HG03175 (cell line): Measurements from ENCODE around the gene MGLL.

ENCODE experiments used
- ATAC-seq: cut with Tn5 transposase; IDR thresholded peaks from one replicate; pipeline ENCODE4 v1.9.1; 2021; ENCODE audit warnings: mild to moderate bottlenecking, moderate library complexity; ENCODE audit not compliant: unreplicated experiment

The MGLL gene

DNA sequence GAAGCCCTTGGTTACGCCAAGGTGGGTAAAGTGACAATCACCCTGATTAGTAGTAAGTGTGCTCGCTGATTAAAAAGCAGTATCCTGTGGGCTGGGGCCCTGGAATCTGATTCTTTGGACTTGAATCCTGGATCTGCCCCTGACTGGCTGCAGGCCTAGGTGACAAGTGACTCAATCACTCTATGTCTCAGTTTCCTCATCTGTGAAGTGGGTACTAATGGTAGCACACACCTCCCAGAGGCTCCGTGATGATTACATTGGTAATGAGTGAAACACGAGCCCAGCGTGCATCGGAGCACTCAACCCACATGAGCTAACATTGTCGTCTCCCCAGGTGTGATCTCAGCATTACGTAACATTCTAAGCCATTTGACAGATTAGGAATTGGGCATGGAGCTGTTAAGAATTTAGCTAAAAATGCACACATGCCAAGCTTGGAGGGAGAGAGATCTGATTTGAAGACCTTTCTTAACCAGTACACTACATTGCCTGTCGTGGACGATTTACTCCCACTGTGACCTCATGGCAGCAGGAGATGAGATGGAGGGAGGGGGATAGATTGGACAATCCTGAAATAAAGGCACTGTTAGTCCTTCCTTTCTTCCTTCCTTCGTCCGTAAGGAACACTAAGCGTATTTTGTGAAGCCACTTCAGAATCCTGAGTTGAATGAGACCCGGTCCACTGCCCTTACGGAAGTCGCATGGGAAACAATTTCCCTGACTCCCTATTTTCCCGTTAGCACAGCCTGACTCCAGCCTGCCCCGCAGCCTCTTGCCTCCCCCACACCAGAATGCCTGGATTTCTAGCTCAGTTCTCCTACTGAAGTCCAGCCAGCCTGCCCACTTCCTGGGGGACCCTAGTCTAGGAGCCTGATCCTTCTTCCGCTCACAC, 32.1 kb downstream of the MGLL start:
- ATAC-seq = no peak

DNA sequence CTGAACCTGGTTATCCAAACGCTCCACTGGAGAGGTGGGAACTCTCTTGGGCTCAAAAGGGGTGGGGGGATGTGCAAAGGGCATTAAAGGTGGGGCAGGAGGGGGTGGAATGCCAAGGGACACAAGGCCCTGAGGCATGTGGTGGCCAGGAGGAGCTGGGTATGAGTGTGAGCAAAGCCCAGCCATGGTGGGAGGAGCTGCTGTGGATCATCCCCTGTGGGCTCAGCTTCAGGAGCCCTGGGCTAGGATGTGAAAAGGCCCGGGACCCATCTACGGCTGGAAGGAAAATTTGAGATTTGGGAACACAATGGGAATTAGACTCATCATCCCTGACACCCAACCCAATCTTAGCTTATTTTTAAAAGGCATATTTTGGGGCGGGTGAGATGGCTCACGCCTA, 33.3 kb downstream of the MGLL start:
- no peak for ATAC-seq

DNA sequence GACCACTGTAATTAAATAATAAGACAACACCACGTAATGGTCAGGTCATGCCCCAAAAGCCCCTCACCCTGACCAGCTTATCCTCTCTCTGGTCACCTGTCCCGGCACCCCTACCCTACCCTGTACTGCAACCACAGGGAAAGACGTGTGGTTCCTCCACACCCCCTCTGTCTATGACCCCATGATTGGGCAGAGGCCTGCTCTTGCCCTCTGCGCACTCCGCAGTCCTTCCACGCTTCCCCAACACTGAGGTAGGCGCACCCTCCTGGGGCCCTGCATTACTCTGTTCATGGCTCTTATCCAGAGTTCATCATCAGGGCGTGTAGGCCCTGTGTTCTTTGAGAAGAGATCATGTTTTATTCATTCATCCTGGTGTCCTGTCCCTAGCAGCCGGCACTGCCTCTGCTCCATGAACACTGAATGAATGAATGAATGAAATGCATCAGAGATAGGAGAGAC, 33.8 kb downstream of the MGLL start:
- no peak for ATAC-seq

DNA sequence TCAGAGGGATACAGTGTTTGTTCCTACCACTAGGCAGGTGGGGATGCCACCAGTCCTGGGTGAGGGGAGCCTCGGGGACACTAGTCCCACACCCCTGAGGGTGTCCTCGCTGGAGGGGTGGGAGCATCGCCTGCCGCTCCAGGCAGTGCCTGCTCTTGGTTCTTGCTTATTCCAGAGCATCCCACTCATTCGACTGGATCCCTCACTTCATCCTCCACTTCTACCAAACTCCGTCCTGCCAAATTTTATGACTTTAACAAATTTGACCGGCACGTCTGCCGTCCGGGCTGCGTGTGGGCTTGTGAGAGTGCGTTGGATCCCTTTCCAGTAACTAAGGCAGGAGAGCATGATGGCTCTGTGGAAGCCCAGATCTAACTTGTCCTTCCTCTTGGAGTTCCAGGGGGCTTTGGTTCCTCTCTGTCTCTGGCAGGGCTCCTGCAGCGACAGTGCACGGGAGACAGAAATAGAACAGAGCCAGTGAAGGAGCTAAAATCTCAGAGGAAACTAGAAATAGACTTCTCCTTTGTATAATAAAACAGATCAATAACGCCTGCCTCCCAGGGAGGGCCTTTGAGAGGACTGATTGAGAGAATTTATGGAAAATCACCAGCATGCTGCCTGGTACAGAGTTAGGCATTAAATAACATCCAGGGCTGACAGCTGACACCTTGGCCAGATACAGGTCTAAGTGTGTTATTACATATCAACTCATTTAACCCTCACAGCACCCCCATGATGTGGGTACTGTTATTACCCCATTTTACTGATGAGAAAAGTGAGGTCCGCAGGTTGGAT, 34.5 kb downstream of the MGLL start:
- no peak for ATAC-seq

DNA sequence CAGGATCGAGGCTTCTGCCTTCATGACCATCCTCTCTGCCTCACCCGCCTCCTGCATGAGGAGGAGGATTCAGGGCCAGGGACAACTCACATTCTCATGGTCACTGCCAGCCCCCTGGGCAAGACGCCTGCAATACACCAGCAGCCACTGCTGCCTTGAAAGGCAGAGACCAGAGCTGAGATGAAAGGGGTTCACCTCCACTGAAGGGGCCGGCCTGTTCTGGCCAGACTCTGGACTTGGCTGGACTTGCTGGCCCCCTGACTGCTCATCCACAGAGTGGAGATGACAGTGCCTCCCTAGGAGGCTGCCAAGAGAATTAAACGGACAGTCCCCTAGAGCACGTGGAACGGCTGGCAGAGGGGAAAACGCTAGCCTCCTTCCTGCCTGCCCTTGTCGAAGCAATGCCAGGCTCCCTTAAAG, 35.2 kb downstream of the MGLL start:
- ATAC-seq = no peak

DNA sequence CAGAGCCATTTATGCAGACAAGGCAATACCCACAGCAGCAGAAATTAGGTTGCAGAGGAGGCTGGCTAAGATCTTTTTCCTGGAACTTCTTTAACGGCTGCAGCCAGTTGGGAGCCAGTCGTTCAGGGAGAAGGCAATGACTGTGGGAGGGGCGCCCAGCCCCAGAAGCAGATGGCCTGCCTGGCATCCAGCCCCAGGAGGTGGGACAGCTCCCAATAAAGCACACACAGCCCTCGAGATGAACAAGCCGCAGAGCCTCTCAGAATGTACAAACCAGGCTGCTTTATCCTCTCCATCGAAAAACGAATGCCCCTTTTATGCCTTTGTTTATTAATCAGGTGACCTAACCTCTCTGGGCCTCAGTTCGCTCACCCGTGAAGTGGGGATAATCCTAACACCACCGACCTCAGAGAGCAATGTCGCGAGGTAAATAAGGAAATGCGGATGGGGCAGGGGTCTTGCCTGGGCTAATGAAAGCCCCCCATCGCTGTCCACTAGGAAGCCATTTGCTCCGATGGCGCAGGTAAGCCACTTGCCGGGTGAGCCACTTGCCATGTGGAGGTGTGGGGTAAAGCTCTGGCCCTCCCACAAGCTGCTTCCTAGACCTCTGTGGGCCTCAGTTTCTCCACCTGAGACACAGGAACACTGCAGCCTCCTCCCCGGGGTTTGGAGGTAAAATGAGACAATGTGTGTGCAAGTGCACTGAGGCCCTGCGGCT, 35.8 kb downstream of the MGLL start:
- no peak for ATAC-seq

DNA sequence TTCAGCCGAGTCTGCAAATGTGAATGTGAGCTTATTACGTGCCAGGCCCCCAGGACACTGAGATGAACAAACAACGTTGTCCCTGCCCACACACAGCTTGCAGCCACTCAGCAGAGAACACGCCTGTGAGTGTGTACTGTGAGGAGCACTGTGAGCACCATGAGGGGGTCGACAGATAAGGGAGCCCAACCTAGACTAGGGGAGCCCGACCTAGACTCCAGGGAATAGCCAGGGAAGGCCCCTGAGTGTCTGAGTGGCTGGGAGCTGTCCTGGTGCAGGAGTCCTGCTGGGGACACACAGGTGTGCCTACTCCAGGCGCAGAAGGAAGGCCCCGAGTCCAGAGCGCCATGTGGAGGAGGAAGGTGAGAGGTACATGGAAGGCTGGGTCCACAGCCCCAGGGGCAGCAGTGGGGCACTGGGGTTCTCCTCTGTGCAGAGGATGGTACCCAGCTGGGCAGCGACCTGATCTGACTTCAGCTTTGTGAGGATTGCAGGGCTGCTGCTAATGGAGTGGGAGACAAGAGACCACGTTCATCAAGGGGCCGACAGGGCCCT, 36.5 kb downstream of the MGLL start:
- no peak for ATAC-seq

DNA sequence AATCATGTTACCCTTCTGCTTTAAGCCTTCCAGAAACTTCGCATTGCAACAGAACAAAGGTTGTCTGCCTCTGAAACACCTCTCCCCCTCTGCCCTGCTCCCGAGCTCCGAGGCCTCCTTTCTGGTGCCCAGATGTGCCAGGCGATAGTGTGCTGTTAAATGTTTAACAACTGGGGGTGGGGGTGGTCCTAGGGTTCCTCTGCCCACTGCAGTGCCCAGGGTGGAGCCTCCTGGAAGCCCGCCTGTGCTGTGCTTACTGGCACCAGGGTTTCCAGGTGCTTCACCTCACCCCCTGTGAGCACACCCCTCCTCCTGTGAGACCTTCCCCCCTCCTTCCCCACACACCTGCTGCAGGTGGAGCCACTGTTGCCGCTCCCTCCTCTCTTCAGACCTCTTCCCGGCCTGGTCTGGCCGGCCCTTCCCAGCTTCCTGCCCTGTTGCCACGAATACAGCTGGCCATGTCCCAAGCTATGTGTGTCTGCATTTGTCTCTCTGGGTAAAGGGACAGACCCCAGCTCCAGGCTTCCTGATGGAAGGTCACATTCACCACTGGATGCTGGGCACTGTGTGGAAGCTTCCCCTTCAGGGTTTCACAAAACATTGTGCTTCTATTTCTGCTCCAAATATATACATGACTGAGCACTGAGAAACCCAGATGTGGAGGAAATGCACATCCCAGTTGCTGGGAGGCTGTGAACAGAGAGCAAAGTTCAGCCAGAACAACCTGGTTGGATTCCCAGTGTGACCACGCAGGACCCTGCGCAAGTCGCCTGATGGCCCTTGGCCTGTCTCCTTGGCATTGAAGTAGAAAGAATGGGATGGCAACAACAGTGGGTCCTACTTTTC, 37.2 kb downstream of the MGLL start:
- no peak for ATAC-seq

DNA sequence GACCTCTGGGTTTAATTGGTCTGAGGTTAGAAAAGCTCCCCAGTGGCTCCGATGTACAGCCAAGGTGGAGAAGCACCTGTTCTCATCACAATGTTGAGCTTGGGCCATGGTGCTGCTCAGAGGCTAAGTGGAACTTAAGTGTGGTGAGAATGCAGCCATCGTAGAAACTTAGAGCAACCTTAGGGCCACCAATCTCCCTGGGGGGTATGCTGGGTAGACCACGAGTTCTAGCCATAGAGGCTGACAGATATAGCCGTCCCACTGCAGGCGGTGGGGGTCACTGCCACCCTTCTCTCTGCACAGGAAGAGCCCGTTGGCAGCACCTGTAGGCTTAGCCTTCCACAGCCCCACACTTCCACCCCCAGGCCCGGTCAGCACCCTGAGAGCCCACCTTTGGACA, 38.0 kb downstream of the MGLL start:
- no peak for ATAC-seq

DNA sequence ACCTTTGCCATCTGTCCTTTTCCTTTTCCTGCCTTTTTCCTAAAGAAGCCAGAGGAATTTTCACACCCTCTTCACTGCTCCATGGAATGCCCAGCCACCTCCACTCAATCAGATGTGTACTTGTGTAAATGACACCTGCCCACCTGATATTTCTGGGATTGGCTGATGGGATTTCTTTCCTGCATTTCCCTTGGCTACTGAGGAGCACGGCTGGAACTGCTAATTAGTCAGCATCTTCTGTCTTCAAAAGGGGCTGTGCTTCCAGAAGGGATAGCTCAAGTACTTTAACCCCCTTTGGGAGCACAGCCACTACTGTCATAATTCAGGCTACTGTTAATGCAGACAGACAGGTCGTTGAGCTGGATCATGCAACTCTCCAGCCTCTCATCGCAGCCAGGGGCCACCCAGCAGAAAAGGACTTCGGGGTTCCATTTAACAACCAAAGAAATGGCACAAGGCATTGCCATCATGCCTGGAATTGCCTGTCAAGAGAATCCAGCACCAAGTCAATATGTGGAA, 38.6 kb downstream of the MGLL start:
- no peak for ATAC-seq

DNA sequence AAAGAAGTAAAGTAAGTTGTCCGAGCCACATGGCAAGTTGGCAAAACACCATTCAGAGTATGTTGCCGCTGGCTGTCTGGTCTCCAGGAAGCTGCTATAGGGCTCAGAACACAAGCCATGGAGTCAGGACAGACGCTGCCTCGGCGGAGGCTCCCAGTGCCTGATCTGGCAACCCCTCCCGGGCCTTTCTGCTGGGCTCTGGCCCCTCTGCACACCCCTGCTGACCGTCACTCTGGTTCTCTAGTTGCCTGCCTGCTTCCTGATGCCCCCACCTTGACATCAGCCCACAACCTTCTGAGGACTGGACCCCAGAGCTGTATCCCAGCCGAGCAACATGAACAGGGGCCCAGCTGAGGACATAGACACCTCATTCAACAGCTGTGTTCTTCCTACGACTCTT, 39.1 kb downstream of the MGLL start:
- ATAC-seq = no peak

DNA sequence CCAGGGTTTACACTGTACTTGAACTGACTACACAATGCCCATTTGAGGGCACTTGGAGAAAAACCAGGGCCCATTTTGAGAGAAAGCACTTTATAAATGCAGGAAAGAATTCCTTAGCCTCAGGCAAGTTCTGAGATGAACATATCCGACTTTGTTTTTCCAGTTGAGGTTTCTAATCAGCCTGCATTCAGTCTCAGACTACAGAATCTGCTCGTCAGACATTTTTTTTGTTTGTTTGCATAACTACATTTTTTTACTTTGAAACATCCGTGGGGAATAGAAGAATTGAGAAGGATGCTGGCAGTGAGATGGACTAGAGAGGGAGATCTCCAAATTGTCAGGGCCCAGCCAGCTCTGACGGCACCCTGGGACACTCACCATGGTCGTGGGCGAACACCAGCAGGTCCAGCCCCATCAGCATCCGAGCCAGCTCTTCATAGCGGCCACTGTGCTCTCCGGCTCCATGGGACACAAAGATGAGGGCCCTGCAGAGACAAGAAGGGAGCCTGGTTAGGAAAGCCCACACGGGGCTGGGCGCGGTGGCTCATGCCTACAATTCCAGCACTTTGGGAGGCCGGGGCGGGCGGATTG, 40.8 kb downstream of the MGLL start:
- ATAC-seq = no peak

DNA sequence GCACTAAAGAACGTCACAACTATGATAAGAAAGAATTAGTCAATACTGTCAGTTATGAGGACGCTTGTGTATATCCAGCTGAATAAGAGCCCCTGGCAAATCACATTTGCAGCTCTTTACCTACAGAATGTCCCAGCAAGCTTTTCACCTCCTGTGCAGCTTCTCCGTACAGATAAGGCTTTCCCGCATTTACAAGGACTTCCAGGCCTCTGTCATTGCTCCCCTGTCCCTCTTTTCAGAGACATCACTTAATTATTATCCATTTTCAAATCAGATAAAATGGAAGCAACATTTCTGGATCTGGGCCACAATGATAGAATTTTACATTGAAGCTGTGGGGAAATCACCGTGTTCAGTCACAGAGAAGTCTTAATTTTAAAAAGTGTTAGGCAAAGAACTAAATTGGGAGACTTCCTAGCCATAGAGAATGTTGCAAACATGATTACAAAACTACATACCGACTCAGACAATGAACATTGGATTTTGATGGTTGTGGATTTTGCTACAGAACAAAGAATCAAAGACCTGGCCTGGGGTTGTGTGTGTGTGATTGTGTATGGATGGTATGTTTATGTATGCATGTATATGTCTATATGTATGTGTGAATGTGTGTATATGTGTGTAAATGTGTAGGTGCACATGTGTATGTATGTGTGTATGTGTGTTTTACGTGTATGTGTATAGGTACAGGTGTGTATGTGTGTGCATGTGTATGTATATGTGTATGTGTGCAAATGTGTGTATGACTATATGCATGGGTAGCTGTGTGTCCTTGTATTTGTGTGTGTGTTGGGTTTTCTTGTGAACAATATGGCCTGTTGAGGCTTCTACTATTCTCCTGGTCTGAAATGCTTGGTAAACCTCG, 41.5 kb downstream of the MGLL start:
- ATAC-seq = no peak

DNA sequence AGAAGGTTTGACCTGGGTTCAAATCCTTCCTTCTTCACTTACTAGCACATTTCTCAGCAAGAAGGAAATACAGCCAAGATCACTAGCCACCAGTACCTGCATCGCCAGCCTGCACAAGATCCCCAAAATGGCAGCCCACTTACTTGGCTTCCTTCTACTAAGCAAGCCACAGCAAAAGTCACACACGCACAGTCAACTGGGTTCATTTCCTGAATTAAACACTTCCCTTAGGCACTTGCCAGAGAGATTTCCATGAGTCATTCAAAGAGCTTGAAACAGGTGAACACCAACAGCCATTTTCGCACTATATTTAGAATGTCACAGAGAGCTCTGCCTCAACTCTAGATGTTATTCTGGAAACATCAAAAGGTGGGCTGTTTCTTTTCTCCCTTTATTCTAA, 42.6 kb downstream of the MGLL start:
- ATAC-seq = no peak

DNA sequence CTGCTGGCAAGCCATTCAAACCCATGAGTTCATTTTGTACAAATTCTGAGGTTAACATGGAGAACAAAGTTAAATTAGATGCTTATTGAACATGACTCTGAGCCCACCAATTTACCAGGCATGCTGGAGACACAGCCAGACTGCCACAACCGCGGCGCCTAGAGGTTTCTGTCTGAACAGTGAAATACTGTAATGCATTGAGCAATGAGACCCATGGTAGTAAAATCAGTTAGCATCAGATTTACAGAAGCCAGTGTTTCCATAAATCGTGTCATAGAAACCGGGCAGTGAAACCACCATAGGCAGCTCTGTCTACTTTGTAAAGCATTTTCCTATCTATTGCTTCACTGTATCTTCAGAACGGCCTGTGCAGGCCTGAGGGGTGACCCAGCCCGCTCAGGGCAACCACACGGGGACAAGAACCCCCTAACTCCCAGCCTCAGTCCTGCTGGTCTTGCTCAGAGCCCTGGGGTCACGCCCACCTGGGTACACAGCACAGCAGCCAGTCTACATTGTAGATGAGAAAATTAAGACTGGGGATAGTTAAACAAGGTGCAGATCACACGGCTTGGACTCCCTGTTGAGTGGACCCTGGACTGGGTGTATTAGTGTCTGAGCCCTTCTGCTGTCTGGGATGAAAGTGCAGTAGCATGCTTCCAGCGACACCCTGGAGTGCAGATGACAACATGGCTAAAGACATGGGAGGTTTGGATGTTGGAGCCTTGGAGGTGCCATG, 44.2 kb downstream of the MGLL start:
- no peak for ATAC-seq

DNA sequence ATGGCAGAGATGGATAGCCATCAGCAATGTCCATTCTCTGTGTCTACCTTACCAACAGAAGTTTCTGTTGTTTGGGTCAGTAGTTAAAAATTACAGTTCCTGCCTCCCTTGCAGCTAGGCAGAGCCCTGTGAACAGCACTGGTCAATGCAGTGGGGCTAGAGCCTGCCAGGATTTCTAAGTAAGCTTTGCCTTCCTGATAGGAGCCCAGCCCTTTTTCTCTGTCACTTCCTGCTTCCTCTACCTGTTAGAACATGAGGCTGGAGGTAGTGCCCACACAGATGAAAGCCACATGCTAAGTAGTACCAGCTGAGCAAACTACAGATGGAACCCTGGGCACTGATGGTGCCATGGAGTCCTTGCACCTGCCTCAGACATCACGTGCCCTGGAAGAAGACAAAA, 45.0 kb downstream of the MGLL start:
- no peak for ATAC-seq

DNA sequence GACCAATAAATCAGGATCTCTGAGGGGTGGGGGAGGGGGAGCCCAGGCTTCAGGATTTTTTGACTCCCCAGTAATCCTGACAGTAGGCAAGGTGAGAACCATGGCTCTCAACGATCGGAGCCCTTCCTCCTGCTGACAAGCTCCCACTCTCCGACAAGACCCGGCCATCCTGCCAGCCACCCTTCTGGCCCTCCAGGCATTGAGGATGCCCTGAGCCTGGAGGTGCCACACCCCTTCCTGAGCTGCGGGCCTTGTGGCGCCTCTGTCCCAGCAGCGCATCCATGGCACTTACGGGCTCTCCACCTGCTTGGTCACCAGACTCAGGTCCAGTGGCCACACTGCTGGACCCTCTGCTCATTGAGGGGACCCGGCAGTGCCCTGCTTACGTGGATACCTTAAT, 46.0 kb downstream of the MGLL start:
- no peak for ATAC-seq
